Measurements from ENCODE around the gene NFE2L1.

NFE2L1 gene

DNA sequence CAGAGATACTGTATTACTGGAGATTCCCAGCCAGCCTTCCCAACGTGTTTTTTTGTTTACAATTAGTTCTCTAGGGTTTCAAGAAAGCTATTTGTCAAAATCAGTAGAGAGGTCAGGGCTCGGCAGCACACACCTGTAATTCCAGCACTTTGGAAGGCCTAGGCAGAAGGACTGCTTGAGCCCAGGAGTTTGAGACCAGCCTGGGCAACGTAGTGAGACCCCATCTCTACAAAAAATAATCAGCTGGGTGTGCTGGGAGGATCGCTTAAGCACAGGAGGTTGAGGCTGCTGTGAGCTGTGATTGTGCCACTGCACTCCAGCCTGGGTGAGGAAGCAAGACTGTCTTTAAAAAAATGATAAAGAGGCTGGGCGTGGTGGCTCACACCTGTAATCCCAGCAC, 33.7 kb downstream of the NFE2L1 start:
- H3K27ac ChIP-seq: no peak overlapping the region

DNA sequence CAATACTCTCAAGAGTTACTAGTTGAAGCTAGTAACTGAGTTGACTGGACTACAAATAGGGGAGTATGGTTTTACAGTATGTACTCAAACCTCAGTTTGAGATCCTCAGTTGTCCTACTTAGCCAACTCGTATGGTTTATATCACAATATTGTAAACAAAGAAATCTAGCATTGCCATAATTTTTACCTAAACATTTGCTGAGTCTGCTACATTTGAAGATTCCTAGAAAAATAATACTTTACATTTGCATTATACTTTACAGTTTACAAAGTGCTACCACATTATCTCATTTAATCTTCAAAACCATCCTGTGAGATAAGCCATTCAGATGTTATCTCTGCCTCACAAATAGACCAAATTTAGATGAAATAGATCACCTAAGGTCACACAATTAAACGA, 36.8 kb downstream of the NFE2L1 start:
- TF ChIP-seq, protein P1, sequence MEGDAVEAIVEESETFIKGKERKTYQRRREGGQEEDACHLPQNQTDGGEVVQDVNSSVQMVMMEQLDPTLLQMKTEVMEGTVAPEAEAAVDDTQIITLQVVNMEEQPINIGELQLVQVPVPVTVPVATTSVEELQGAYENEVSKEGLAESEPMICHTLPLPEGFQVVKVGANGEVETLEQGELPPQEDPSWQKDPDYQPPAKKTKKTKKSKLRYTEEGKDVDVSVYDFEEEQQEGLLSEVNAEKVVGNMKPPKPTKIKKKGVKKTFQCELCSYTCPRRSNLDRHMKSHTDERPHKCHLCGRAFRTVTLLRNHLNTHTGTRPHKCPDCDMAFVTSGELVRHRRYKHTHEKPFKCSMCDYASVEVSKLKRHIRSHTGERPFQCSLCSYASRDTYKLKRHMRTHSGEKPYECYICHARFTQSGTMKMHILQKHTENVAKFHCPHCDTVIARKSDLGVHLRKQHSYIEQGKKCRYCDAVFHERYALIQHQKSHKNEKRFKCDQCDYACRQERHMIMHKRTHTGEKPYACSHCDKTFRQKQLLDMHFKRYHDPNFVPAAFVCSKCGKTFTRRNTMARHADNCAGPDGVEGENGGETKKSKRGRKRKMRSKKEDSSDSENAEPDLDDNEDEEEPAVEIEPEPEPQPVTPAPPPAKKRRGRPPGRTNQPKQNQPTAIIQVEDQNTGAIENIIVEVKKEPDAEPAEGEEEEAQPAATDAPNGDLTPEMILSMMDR (conservative IDR thresholded peaks at IDR 0.05): no peak
- H3K27ac ChIP-seq: peak overlapping the region; percentile 62

More for the DNA sequence above, 33.7 kb downstream of the NFE2L1 start:
- TF ChIP-seq, protein P1 (conservative IDR thresholded peaks at IDR 0.05): no peak

DNA sequence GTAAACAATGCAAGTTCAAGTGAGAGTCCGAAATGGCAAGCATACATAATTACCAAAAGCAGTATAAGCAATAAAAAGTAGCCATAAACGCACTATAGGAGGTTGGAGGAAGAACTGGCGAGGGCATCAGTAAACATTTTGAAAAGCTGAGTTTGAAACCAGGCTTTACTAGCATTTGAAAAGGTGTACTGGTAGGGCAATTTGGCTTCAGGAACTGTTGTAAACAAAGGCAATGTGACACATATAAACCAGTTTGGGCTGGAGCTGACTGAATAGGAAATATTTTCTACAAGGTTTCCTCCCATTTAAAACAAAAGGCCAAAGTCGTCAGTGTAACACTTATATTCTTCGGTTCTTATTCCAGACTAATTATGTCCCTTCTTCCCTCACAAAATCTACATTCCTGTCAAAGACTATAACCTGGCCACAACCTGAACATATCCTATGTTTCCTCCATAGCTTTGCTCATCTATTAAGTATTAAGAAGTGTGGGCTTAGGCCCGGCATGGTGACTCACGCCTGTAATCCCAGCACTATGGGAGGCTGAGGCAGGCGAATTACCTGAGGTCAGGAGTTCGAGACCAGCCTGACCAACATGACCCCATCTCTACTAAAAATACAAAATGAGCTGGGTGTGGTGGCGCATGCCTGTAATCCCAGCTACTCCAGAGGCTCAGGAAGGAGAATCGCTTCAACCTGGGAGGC, 45.3 kb downstream of the NFE2L1 start:
- peak overlapping the region; percentile 59 for H3K27ac ChIP-seq
- TF ChIP-seq, protein P1 (conservative IDR thresholded peaks at IDR 0.05): no peak

DNA sequence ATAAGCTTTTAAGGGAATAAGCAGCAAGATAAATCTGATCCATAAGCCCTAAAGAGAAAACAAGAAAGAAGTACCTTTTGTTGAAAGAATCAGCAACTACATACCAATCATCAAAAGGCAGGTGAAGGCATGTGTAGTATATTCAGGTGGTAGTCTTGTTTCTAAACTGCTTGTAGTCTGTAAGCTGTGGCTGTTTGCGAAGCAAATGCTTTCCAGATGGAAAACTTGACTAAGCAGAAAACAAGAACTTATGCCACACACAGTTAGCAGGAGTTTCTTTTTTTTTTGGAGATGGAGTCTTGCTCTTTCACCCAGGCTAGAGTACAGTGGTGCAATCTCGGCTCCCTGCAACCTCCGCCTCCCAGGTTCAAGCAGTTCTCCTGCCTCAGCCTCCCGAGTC, 47.5 kb downstream of the NFE2L1 start:
- TF ChIP-seq, protein P1 (conservative IDR thresholded peaks at IDR 0.05): no peak
- no peak overlapping the region for H3K27ac ChIP-seq

DNA sequence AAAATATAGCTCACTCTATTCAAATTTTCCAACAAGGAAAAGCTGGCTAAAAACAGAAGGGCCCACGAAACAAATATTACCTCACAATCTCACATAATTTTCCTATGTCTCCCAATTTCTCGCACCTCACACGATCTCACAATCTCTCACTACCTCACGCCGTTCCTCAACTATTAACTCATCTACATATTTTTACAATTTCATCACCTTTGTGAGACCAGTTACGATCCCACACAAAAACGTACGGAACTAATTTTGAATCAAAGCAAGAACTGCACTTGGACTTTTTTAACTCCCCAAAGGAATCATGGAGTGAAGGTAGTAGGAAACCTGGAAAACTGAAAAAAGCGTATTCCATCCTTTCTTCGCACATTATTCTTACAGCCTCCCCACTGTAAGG, 52.0 kb downstream of the NFE2L1 start:
- peak overlapping the region; percentile 97 for H3K27ac ChIP-seq
- TF ChIP-seq, protein P1 (conservative IDR thresholded peaks at IDR 0.05): no peak

DNA sequence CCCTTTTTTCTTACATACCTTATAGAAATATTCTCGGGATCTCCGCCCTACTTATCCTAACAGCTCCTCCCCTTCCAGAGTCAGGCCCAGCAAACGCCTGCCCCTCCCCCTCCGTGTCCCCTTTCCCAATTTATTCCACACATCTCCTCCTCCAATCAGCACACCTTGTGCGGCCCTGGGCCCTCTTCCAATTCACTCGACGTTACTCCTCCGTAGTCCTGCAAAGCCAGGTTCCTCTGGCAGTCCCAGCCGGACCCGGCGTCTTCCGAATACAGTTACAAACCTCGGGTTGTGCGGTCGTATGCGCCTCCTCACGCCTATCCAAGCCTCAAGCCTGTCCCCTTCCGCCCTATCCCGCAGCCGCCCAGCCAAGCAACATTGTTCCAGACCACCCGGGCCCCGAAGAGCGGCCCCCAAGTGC, 52.4 kb downstream of the NFE2L1 start:
- H3K27ac ChIP-seq: peak overlapping the region; percentile 97

DNA sequence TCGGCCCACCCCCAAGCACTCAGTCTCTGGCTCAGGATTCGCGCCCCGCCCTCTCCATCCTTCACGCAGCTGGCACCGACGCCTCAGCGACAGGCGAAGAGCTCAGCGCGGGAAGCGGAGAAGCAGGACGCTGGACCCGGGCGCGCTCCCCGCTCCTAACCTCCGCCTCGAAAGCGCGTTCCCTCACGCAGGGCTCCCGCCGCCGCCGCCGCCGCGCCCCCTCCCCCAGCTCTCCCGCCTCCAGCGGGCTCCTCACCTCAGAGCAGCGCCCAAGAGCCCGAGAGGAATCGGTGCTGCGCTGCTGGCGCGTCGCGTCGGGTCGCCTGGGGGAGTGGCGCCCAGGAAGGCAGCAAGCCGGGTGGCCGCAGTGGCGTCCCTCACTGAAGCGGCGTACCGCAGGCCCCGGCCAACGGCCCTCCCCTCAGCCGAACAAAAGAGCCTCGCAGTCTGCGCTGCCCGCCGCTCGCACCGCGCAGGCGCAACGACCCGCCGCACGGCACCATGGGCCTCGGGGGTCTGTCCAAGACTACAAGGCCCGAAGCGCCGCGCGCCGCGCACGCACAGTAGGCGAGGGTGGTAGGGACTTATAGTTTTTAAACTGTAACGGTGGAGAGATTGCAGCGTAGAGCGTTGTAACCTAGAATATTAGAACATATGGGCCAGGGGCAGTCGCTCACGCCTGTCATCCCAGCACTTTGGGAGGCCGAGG, 53.0 kb downstream of the NFE2L1 start, which contains the start of gene CBX1:
CBX1 (minus strand) TSS at position 467 of the 709 bp plus-strand sequence. CDS start 24,474 bp downstream, outside the sequence.
- H3K27ac ChIP-seq: peak within 1 kb of the TSS; percentile 97
- TF ChIP-seq, protein P1 (conservative IDR thresholded peaks at IDR 0.05): no peak; the same call in 1 of the 2 replicates

More for the DNA sequence above, 52.4 kb downstream of the NFE2L1 start:
- TF ChIP-seq, protein P1 (conservative IDR thresholded peaks at IDR 0.05): no peak

Data from VCaP (cell line).